ENCODE data around the gene VMO1.

DNA sequence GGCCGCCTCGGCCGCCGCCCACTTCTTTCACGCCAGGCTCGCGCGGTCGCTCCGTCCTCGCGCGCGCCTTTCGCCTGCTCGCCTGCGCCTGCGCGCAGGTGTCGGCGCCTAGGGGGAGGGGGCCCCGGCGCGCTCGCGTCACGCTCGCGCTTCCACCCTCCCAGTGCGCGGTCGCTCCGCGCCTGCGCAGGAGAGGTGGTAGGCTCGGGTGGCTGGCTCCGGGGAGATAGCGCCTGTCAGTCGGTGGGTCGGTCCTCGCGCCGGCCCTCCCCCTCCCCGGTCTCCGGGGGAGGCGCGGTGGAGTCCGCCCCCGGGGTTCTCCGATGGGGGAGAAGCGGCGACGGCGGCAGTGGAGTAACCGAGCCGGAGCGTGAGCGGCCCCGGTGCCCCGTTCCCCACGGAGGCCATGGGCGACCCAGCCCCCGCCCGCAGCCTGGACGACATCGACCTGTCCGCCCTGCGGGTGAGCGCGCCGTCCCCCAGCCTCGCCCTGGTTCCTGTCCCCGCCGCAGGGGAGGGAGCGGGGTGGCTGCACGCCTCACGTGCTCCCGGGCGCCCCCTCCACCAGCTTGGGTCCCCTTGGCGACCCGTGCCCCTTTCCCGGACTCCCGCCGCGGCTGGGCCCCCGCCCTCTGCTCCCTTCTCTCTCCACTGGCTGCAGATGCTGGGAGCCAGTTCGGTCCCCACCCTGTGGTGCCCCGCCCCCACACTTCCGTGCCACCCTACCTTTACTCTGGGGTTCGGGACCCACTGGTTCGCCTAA, 47.2 kb upstream of the VMO1 start, which contains the start of gene MINK1:
- TF ChIP-seq CTCF (IDR thresholded peaks at IDR 0.05; ENCODE audit: insufficient read depth, low read length) (no peak), POLR2AphosphoS5 (IDR thresholded peaks at IDR 0.05; ENCODE audit: low read depth) (no peak), GABPA (IDR thresholded peaks at IDR 0.05; ENCODE audit: low read depth) (no peak)
- TF ChIP-seq, protein P1, sequence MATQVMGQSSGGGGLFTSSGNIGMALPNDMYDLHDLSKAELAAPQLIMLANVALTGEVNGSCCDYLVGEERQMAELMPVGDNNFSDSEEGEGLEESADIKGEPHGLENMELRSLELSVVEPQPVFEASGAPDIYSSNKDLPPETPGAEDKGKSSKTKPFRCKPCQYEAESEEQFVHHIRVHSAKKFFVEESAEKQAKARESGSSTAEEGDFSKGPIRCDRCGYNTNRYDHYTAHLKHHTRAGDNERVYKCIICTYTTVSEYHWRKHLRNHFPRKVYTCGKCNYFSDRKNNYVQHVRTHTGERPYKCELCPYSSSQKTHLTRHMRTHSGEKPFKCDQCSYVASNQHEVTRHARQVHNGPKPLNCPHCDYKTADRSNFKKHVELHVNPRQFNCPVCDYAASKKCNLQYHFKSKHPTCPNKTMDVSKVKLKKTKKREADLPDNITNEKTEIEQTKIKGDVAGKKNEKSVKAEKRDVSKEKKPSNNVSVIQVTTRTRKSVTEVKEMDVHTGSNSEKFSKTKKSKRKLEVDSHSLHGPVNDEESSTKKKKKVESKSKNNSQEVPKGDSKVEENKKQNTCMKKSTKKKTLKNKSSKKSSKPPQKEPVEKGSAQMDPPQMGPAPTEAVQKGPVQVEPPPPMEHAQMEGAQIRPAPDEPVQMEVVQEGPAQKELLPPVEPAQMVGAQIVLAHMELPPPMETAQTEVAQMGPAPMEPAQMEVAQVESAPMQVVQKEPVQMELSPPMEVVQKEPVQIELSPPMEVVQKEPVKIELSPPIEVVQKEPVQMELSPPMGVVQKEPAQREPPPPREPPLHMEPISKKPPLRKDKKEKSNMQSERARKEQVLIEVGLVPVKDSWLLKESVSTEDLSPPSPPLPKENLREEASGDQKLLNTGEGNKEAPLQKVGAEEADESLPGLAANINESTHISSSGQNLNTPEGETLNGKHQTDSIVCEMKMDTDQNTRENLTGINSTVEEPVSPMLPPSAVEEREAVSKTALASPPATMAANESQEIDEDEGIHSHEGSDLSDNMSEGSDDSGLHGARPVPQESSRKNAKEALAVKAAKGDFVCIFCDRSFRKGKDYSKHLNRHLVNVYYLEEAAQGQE (IDR thresholded peaks at IDR 0.05; ENCODE audit: insufficient replicate concordance, low read depth) = no peak

Measured in HL-60 (cell line).